Cardiac muscle cell (in vitro differentiated cells and primary cell): ENCODE measurements around the gene ASPSCR1. TPM values are rescaled to one million over a fixed set of nuclear protein-coding genes. Genes with fewer than 3 reads are reported as not detected.

Experiments used
- DNase-seq, 2 donors: peaks; one replicate each; pipeline versions ENCODE4 v3.0.0 to v3.0.0-alpha.2; 2010 to 2017; ENCODE audit warnings: low read depth in 1 of 2, low spot score in 1 of 2
- H3K27ac ChIP-seq: fragments of 200-600 bp; sonication (generic); 2 replicates; pipeline ENCODE4 v1.5.1; 2016
- H3K27me3 ChIP-seq: fragments of 200-600 bp; sonication (generic); 2 replicates; pipeline ENCODE4 v1.6.0; 2016; ENCODE audit warnings: control low read depth
- H3K36me3 ChIP-seq: fragments of 200-600 bp; sonication (generic); 2 replicates; pipeline ENCODE4 v1.5.1; 2016; ENCODE audit warnings: control low read depth
- H3K4me1 ChIP-seq: fragments of 200-600 bp; sonication (generic); 2 replicates; pipeline ENCODE4 v1.8.1; 2017; ENCODE audit warnings: low read depth, mild to moderate bottlenecking, mixed run types
- H3K4me3 ChIP-seq: fragments of 200-600 bp; sonication (generic); 2 replicates; pipeline ENCODE4 v1.5.1; 2016; ENCODE audit warnings: mild to moderate bottlenecking
- H3K9me3 ChIP-seq: fragments of 200-600 bp; sonication (generic); 2 replicates; pipeline ENCODE4 v1.5.1; 2017; ENCODE audit warnings: low read depth, mild to moderate bottlenecking, control low read depth
- polyA plus RNA-seq: library from polyadenylated mRNA; unstranded; fragments of >200 nt; fragmentation: Nextera tagmentation; extraction: Ambion mirVana; gene quantifications from 2 replicates; pipeline ENCODE4 v1.2.1, GENCODE V29; 2016
- total RNA-seq: library from RNA; depleted of rRNA; stranded (reverse); fragments of >200 nt; gene quantifications from 2 replicates; pipeline ENCODE4 v1.2.3, GENCODE V29; 2016
- TF ChIP-seq, protein P1 (sequence below): IDR thresholded peaks from 2 replicates; pipeline ENCODE4 v1.5.1; 2012; ENCODE audit warnings: low read depth, mild to moderate bottlenecking, low read length

The ASPSCR1 gene
- total and polyA plus RNA-seq, 2 experiments from 2014 or later: 48.5 to 74.0 TPM

- no peak overlapping the region for H3K4me3 ChIP-seq
- TF ChIP-seq, protein P1, sequence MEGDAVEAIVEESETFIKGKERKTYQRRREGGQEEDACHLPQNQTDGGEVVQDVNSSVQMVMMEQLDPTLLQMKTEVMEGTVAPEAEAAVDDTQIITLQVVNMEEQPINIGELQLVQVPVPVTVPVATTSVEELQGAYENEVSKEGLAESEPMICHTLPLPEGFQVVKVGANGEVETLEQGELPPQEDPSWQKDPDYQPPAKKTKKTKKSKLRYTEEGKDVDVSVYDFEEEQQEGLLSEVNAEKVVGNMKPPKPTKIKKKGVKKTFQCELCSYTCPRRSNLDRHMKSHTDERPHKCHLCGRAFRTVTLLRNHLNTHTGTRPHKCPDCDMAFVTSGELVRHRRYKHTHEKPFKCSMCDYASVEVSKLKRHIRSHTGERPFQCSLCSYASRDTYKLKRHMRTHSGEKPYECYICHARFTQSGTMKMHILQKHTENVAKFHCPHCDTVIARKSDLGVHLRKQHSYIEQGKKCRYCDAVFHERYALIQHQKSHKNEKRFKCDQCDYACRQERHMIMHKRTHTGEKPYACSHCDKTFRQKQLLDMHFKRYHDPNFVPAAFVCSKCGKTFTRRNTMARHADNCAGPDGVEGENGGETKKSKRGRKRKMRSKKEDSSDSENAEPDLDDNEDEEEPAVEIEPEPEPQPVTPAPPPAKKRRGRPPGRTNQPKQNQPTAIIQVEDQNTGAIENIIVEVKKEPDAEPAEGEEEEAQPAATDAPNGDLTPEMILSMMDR: no peak
- H3K27ac ChIP-seq: no peak overlapping the region
- peaks cover 7% of the 10 kb centered on the region for H3K4me1 ChIP-seq
- DNase-seq: no peak
- H3K36me3 ChIP-seq: no peaks in the 10 kb centered on the region
- H3K9me3 ChIP-seq: no peaks in the 10 kb centered on the region
- no peaks in the 10 kb centered on the region for H3K27me3 ChIP-seq
Measured at GRCh38 chr17:81994593-81995462, 17.4 kb downstream of the ASPSCR1 start.

- H3K27me3 ChIP-seq: no peaks in the 10 kb centered on the region
- H3K4me1 ChIP-seq: peaks cover 7% of the 10 kb centered on the region
- DNase-seq: no peak
- H3K4me3 ChIP-seq: no peak overlapping the region
- H3K27ac ChIP-seq: no peak overlapping the region
- TF ChIP-seq, protein P1: no peak
- no peaks in the 10 kb centered on the region for H3K36me3 ChIP-seq
- no peaks in the 10 kb centered on the region for H3K9me3 ChIP-seq
Measured at GRCh38 chr17:81995463-81996231, 18.2 kb downstream of the ASPSCR1 start.

- no peaks in the 10 kb centered on the region for H3K9me3 ChIP-seq
- H3K36me3 ChIP-seq: no peaks in the 10 kb centered on the region
- TF ChIP-seq, protein P1: no peak
- no peaks in the 10 kb centered on the region for H3K27me3 ChIP-seq
- H3K27ac ChIP-seq: no peak overlapping the region
- peaks cover 7% of the 10 kb centered on the region for H3K4me1 ChIP-seq
- H3K4me3 ChIP-seq: no peak overlapping the region
- no peak for DNase-seq
Measured at GRCh38 chr17:81996232-81996756, 18.9 kb downstream of the ASPSCR1 start.

- DNase-seq: no peak
- Histone ChIP-seq H3K27me3 (no peaks in the 10 kb centered on the region), H3K27ac (no peak overlapping the region), H3K36me3 (no peaks in the 10 kb centered on the region), H3K9me3 (no peaks in the 10 kb centered on the region), H3K4me1 (peaks cover 4% of the 10 kb centered on the region), H3K4me3 (no peak overlapping the region)
- TF ChIP-seq, protein P1: no peak
Measured at GRCh38 chr17:81996757-81997441, 19.5 kb downstream of the ASPSCR1 start.

- TF ChIP-seq, protein P1: no peak
- no peaks in the 10 kb centered on the region for H3K36me3 ChIP-seq
- no peak overlapping the region for H3K4me3 ChIP-seq
- no peaks in the 10 kb centered on the region for H3K27me3 ChIP-seq
- H3K27ac ChIP-seq: no peak overlapping the region
- DNase-seq: no peak
- no peaks in the 10 kb centered on the region for H3K9me3 ChIP-seq
- no peaks in the 10 kb centered on the region for H3K4me1 ChIP-seq
Measured at GRCh38 chr17:81998212-81998611, 20.8 kb downstream of the ASPSCR1 start.
